Activated T-cell treated with anti-CD3 and anti-CD28 coated beads, Interleukin-2, amount 50 U/mL, for 24 hours (primary cell): ENCODE data around the gene GPBP1.
"Not testable (repeated sequence)": the region's sequence is repeated elsewhere in the genome, so short reads cannot be mapped to it uniquely, and the experiment has no call there.

Source experiments
- DNase-seq: peaks from one replicate; pipeline ENCODE4 v3.0.0-alpha.2; 2020
- H3K27ac Mint-ChIP-seq: 2 replicates; pipeline ENCODE4 v1.8.0; 2020; ENCODE audit warnings: mild to moderate bottlenecking, mixed read lengths
- H3K27me3 Mint-ChIP-seq: 2 replicates; pipeline ENCODE4 v1.8.0; 2020; ENCODE audit warnings: mixed read lengths
- H3K36me3 Mint-ChIP-seq: 2 replicates; pipeline ENCODE4 v1.8.0; 2020; ENCODE audit warnings: low read depth, mixed read lengths
- H3K4me1 Mint-ChIP-seq: 2 replicates; pipeline ENCODE4 v1.8.0; 2020; ENCODE audit warnings: low read depth, mixed read lengths
- H3K4me3 Mint-ChIP-seq: 2 replicates; pipeline ENCODE4 v1.8.0; 2020; ENCODE audit warnings: mild to moderate bottlenecking, moderate library complexity, mixed read lengths
- H3K9me3 Mint-ChIP-seq: 2 replicates; pipeline ENCODE4 v1.8.0; 2020; ENCODE audit warnings: mixed read lengths

Gene GPBP1

GRCh38 chr5:57172466-57173318, 1.2 kb upstream of the GPBP1 start:
- Mint-ChIP-seq H3K27ac (peak overlapping the region; percentile 100), H3K36me3 (peaks cover 47% of the 10 kb centered on the region)
- peak; percentile 42 for DNase-seq

GRCh38 chr5:57174128-57174889, 450 bp downstream of the GPBP1 start:
- Mint-ChIP-seq H3K9me3 (no peaks in the 10 kb centered on the region), H3K27ac (peak overlapping the region; percentile 100), H3K36me3 (peaks cover 62% of the 10 kb centered on the region), H3K4me3 (peak overlapping the region; percentile 95), H3K4me1 (peaks cover 41% of the 10 kb centered on the region), H3K27me3 (no peaks in the 10 kb centered on the region)
- DNase-seq: no peak

More at GRCh38 chr5:57172466-57173318, 1.2 kb upstream of the GPBP1 start:
- Mint-ChIP-seq H3K27me3 (no peaks in the 10 kb centered on the region), H3K4me1 (peaks cover 27% of the 10 kb centered on the region), H3K4me3 (peak overlapping the region; percentile 95), H3K9me3 (no peaks in the 10 kb centered on the region)

GRCh38 chr5:57174890-57175510, 1.1 kb downstream of the GPBP1 start:
- Mint-ChIP-seq H3K27me3 (no peaks in the 10 kb centered on the region), H3K9me3 (no peaks in the 10 kb centered on the region), H3K4me3 (peak overlapping the region; percentile 95), H3K4me1 (peaks cover 48% of the 10 kb centered on the region), H3K36me3 (peaks cover 69% of the 10 kb centered on the region), H3K27ac (peak overlapping the region; percentile 100)
- no peak for DNase-seq

GRCh38 chr5:57175551-57176309, 1.9 kb downstream of the GPBP1 start:
- H3K36me3 Mint-ChIP-seq: peaks cover 76% of the 10 kb centered on the region
- no peaks in the 10 kb centered on the region for H3K27me3 Mint-ChIP-seq

GRCh38 chr5:57176350-57176857, 2.5 kb downstream of the GPBP1 start:
- H3K4me3 Mint-ChIP-seq: peak overlapping the region; percentile 95
- peaks cover 62% of the 10 kb centered on the region for H3K4me1 Mint-ChIP-seq
- H3K9me3 Mint-ChIP-seq: no peaks in the 10 kb centered on the region
- H3K27ac Mint-ChIP-seq: peak overlapping the region; percentile 100
- H3K36me3 Mint-ChIP-seq: peaks cover 83% of the 10 kb centered on the region
- no peaks in the 10 kb centered on the region for H3K27me3 Mint-ChIP-seq
- no peak for DNase-seq

More at GRCh38 chr5:57175551-57176309, 1.9 kb downstream of the GPBP1 start:
- Mint-ChIP-seq H3K27ac (peak overlapping the region; percentile 100), H3K4me3 (peak overlapping the region; percentile 95), H3K9me3 (no peaks in the 10 kb centered on the region), H3K4me1 (peaks cover 55% of the 10 kb centered on the region)
- peak; percentile 46 for DNase-seq

GRCh38 chr5:57177479-57178156, 3.8 kb downstream of the GPBP1 start:
- no peak for DNase-seq
- Mint-ChIP-seq H3K4me1 (peaks cover 59% of the 10 kb centered on the region), H3K9me3 (no peaks in the 10 kb centered on the region), H3K4me3 (peak overlapping the region; percentile 95), H3K27me3 (no peaks in the 10 kb centered on the region), H3K27ac (peak overlapping the region; percentile 81), H3K36me3 (peaks cover 85% of the 10 kb centered on the region)

- not testable (repeated sequence) for DNase-seq, H3K9me3 Mint-ChIP-seq, H3K27me3 Mint-ChIP-seq
- Mint-ChIP-seq H3K36me3 (peaks cover 80% of the 10 kb centered on the region), H3K27ac (peak overlapping the region; percentile 2), H3K4me3 (peak overlapping the region; percentile 95), H3K4me1 (peaks cover 60% of the 10 kb centered on the region)
These were observed 4.4 kb downstream of the GPBP1 start for GRCh38 chr5:57178238-57178637.

- H3K27me3 Mint-ChIP-seq: no peaks in the 10 kb centered on the region
- H3K4me1 Mint-ChIP-seq: peaks cover 68% of the 10 kb centered on the region
- H3K9me3 Mint-ChIP-seq: no peaks in the 10 kb centered on the region
- peak overlapping the region; percentile 95 for H3K4me3 Mint-ChIP-seq
- peaks cover 84% of the 10 kb centered on the region for H3K36me3 Mint-ChIP-seq
- H3K27ac Mint-ChIP-seq: peak overlapping the region; percentile 78
- DNase-seq: no peak
These were observed 5.7 kb downstream of the GPBP1 start for GRCh38 chr5:57179262-57180200.

GRCh38 chr5:57181154-57181553, 7.3 kb downstream of the GPBP1 start:
- H3K9me3 Mint-ChIP-seq: no peaks in the 10 kb centered on the region
- peaks cover 81% of the 10 kb centered on the region for H3K36me3 Mint-ChIP-seq

GRCh38 chr5:57184322-57184721, 10.5 kb downstream of the GPBP1 start:
- DNase-seq: no peak
- peak overlapping the region; percentile 34 for H3K4me3 Mint-ChIP-seq
- H3K27me3 Mint-ChIP-seq: no peaks in the 10 kb centered on the region
- H3K9me3 Mint-ChIP-seq: no peaks in the 10 kb centered on the region
- H3K4me1 Mint-ChIP-seq: peaks cover 85% of the 10 kb centered on the region
- H3K36me3 Mint-ChIP-seq: peaks cover 68% of the 10 kb centered on the region
- H3K27ac Mint-ChIP-seq: peak overlapping the region; percentile 64

More at GRCh38 chr5:57181154-57181553, 7.3 kb downstream of the GPBP1 start:
- Mint-ChIP-seq H3K27ac (peak overlapping the region; percentile 76), H3K27me3 (no peaks in the 10 kb centered on the region), H3K4me1 (peaks cover 76% of the 10 kb centered on the region), H3K4me3 (peak overlapping the region; percentile 95)
- no peak for DNase-seq

DNA sequence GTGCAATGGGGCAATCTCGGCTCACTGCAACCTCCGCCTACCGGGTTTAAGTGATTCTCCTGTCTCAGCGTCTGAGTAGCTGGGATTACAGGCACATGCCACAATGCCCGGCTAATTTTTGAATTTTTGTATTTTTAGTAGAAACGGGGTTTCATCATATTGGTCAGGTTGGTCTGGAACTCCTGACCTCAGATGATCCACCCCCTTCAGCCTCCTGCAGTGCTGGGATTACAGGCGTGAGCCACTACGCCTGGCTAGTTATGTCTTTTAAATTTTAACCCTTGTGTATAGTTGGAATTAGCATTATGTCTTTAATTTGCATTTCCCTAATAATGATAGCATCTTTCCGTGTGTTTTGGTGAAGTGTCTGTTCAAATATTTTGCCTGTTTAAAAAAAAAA, 11.5 kb downstream of the GPBP1 start:
- Mint-ChIP-seq H3K27ac (peak overlapping the region; percentile 77), H3K27me3 (no peaks in the 10 kb centered on the region), H3K4me1 (peaks cover 84% of the 10 kb centered on the region), H3K9me3 (no peaks in the 10 kb centered on the region), H3K36me3 (peaks cover 65% of the 10 kb centered on the region), H3K4me3 (peak overlapping the region; percentile 10)
- no peak for DNase-seq

DNA sequence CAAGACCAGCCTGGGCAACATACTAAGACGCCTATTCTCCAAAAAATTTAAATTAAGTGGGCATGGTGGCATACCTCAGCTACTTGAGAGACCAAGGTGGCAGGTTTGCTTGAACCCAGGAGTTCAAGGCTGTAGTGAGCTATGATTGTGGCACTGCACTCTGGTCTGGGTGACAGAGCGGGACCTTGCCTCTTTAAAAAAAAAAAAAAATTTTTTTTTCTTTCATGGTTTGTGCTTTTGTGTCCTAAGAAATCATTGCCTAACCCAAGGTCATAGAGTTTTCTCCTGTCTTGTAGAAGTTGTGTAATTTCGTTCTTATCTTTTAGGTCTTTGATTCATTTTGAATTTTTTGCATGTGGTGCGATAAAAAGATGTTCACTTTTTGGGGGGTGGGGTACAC, 12.3 kb downstream of the GPBP1 start:
- H3K4me1 Mint-ChIP-seq: peaks cover 80% of the 10 kb centered on the region
- peaks cover 56% of the 10 kb centered on the region for H3K36me3 Mint-ChIP-seq
- DNase-seq: no peak
- H3K27me3 Mint-ChIP-seq: no peaks in the 10 kb centered on the region
- H3K27ac Mint-ChIP-seq: peak overlapping the region; percentile 5
- no peaks in the 10 kb centered on the region for H3K9me3 Mint-ChIP-seq
- H3K4me3 Mint-ChIP-seq: peak overlapping the region; percentile 39
